GM12878 (cell line): ENCODE results near the gene SMG6. TPM values are rescaled to one million over a fixed set of nuclear protein-coding genes. Genes with fewer than 3 reads are reported as not detected.

Experiments used
- ATAC-seq: fragments of 200-7000 bp; cut with Tn5 transposase; 3 replicates; pipeline ENCODE4 v1.9.1; 2020; ENCODE audit warnings: mild to moderate bottlenecking, moderate library complexity
- BruUV-seq: library from RNA; stranded (reverse); fragments of 400-500 nt; replicated peaks from 2 replicates; lab custom pipeline; 2021; lab: Mats Ljungman, UMichigan
- CTCF ChIA-PET: fragments of 300-600 bp; sonication (Branson Sonifier 250); formaldehyde crosslinking; extraction: SDS; loops from one replicate; lab custom pipeline; 2021; ENCODE audit warnings: inconsistent platforms; lab: Yijun Ruan, JAX
- POLR2A ChIA-PET: fragments of 350-600 bp; formaldehyde crosslinking; extraction: SDS; loops from one replicate; lab custom pipeline; 2021; ENCODE audit warnings: inconsistent platforms; lab: Charles Lee
- RAD21 ChIA-PET: fragments of 300-600 bp; sonication (Branson Sonifier 250); formaldehyde crosslinking; loops from one replicate; lab custom pipeline; 2023; ENCODE audit warnings: antibody characterized with exemption; ENCODE audit not compliant: unreplicated experiment; lab: Charles Lee
- SMC1A ChIA-PET: fragments of 300-600 bp; sonication (Branson Sonifier 250); formaldehyde crosslinking; loops from one replicate; lab custom pipeline; 2023; ENCODE audit not compliant: unreplicated experiment, uncharacterized antibody; lab: Charles Lee
- DNase-seq: peaks from one replicate; pipeline ENCODE4 v3.0.0-alpha.2; 2011; ENCODE audit warnings: low read depth, low spot score
- FAIRE-seq: peaks from 3 replicates; lab custom pipeline; 2011; peaks lifted over from hg19 to GRCh38; lab: Jason Lieb, UNC
- H2AFZ ChIP-seq: 2 replicates; pipeline ENCODE4 v1.6.0; 2011; ENCODE audit warnings: low read depth, low read length, control low read depth; ENCODE audit not compliant: control insufficient read depth
- H3K27ac ChIP-seq: 2 replicates; pipeline ENCODE4 v1.5.1; 2011; ENCODE audit warnings: control low read depth; ENCODE audit not compliant: control insufficient read depth, insufficient read depth
- H3K27me3 ChIP-seq, 2 experiments: replicated peaks in 1 of 2; 2 replicates each; pipeline versions ENCODE4 v1.6.0 to v1.6.1; 2011; ENCODE audit warnings: low read length in 1 of 2; ENCODE audit not compliant: control insufficient read depth in 2 of 2, insufficient read depth in 2 of 2
- H3K36me3 ChIP-seq, 2 experiments: 2 replicates each; pipeline ENCODE4 v1.5.1; 2011; ENCODE audit warnings: low read length in 1 of 2; ENCODE audit not compliant: control insufficient read depth in 2 of 2, insufficient read depth in 2 of 2
- H3K4me1 ChIP-seq: 2 replicates; pipeline ENCODE4 v1.6.1; 2011; ENCODE audit warnings: mild to moderate bottlenecking, low read length, moderate library complexity, mixed read lengths; ENCODE audit not compliant: control insufficient read depth, insufficient read depth
- H3K4me2 ChIP-seq: 2 replicates; pipeline ENCODE4 v1.6.0; 2011; ENCODE audit warnings: control low read depth; ENCODE audit not compliant: control insufficient read depth, insufficient read depth
- H3K4me3 ChIP-seq: fragments of 200-600 bp; sonication (generic); 2 replicates; pipeline ENCODE4 v1.5.1; 2016
- H3K79me2 ChIP-seq: 2 replicates; pipeline ENCODE4 v1.6.0; 2011; ENCODE audit warnings: low read length; ENCODE audit not compliant: control insufficient read depth, insufficient read depth
- H3K9ac ChIP-seq: 2 replicates; pipeline ENCODE4 v1.8.0; 2011; ENCODE audit warnings: low read length, control low read depth, mixed read lengths; ENCODE audit not compliant: control insufficient read depth, insufficient read depth
- H3K9me3 ChIP-seq: replicated peaks from 3 replicates; pipeline ENCODE4 v1.5.1; 2011; ENCODE audit warnings: mild to moderate bottlenecking, low read length; ENCODE audit not compliant: control insufficient read depth, insufficient read depth
- H4K20me1 ChIP-seq: 2 replicates; pipeline ENCODE4 v1.6.0; 2011; ENCODE audit not compliant: control insufficient read depth, insufficient read depth
- ATF2 ChIP-seq: IDR thresholded peaks from 2 replicates; pipeline ENCODE4 v1.6.1; 2012; ENCODE audit warnings: low read length, inconsistent platforms
- EP300 ChIP-seq, 2 experiments: fragments of 150-350 bp in 1 of 2; IDR thresholded peaks; 2 replicates each; pipeline ENCODE4 v1.6.1; 2011 to 2012; ENCODE audit warnings: low read depth in 2 of 2, low read length in 2 of 2, borderline replicate concordance in 1 of 2, improper control_type of control experiment in 1 of 2, inconsistent platforms in 1 of 2; ENCODE audit not compliant: control insufficient read depth in 1 of 2
- ETV6 ChIP-seq, 2 experiments: fragments of 450-650 bp in 1 of 2; IDR thresholded peaks in 1 of 2; conservative IDR thresholded peaks in 1 of 2; 2 replicates each; pipeline ENCODE4 v1.6.1; 2014; ENCODE audit warnings: antibody characterized with exemption in 1 of 2, borderline replicate concordance in 1 of 2, low read depth in 1 of 2, mild to moderate bottlenecking in 1 of 2, moderate library complexity in 1 of 2
- GABPA ChIP-seq: IDR thresholded peaks from 2 replicates; pipeline ENCODE4 v1.6.1; 2014; ENCODE audit warnings: antibody characterized with exemption, low read depth, mild to moderate bottlenecking, inconsistent platforms
- IRF5 ChIP-seq: fragments of 450-650 bp; IDR thresholded peaks from 2 replicates; pipeline ENCODE4 v1.6.1; 2017; ENCODE audit warnings: borderline replicate concordance
- KDM1A ChIP-seq: fragments of 200-600 bp; sonication (generic); IDR thresholded peaks from 2 replicates; pipeline ENCODE4 v1.6.1; 2016; ENCODE audit warnings: borderline replicate concordance
- LARP7 ChIP-seq: fragments of 450-650 bp; IDR thresholded peaks from 2 replicates; pipeline ENCODE4 v1.6.1; 2017; ENCODE audit warnings: mild to moderate bottlenecking
- MAX ChIP-seq: IDR thresholded peaks from 2 replicates; pipeline ENCODE4 v1.6.1; 2012; ENCODE audit warnings: low read depth, low read length, improper control_type of control experiment
- MEF2B ChIP-seq: fragments of 450-650 bp; IDR thresholded peaks from 2 replicates; pipeline ENCODE4 v1.6.1; 2018; ENCODE audit warnings: mild to moderate bottlenecking, moderate library complexity; ENCODE audit not compliant: partially characterized antibody, poor library complexity, severe bottlenecking
- NRF1 ChIP-seq: conservative IDR thresholded peaks from 2 replicates; pipeline ENCODE4 v1.6.1; 2011; ENCODE audit warnings: mild to moderate bottlenecking, low read depth, low read length, improper control_type of control experiment
- PAX5 ChIP-seq: IDR thresholded peaks from 2 replicates; pipeline ENCODE4 v1.6.1; 2011; ENCODE audit warnings: low read depth, low read length, borderline replicate concordance
- PAX8 ChIP-seq: fragments of 450-650 bp; IDR thresholded peaks from 2 replicates; pipeline ENCODE4 v1.6.1; 2017; ENCODE audit warnings: mild to moderate bottlenecking, moderate library complexity
- SMAD1 ChIP-seq: fragments of 450-650 bp; IDR thresholded peaks from 2 replicates; pipeline ENCODE4 v1.6.1; 2018; ENCODE audit warnings: mild to moderate bottlenecking, low read depth; ENCODE audit not compliant: partially characterized antibody
- STAT1 ChIP-seq: fragments of 450-650 bp; conservative IDR thresholded peaks from 2 replicates; pipeline ENCODE4 v1.6.1; 2014; ENCODE audit warnings: antibody characterized with exemption, mild to moderate bottlenecking
- TCF3 ChIP-seq: IDR thresholded peaks from 2 replicates; pipeline ENCODE4 v1.6.1; 2012; ENCODE audit warnings: low read depth, mild to moderate bottlenecking, low read length, borderline replicate concordance; ENCODE audit not compliant: insufficient read depth
- USF2 ChIP-seq: IDR thresholded peaks from 2 replicates; pipeline ENCODE4 v1.6.1; 2011; ENCODE audit warnings: low read depth, low read length, improper control_type of control experiment, borderline replicate concordance
- YBX1 ChIP-seq: fragments of 450-650 bp; IDR thresholded peaks from 2 replicates; pipeline ENCODE4 v1.6.1; 2016; ENCODE audit warnings: antibody characterized with exemption
- ZBTB33 ChIP-seq: fragments of 450-650 bp; IDR thresholded peaks from 2 replicates; pipeline ENCODE4 v1.6.1; 2017; ENCODE audit warnings: mild to moderate bottlenecking
- WGBS: methylation state at CpG from one replicate; pipeline ENCODE4 v1.1.6; 2016; ENCODE audit warnings: low lambda C conversion rate; ENCODE audit not compliant: insufficient replicate concordance, insufficient coverage; ENCODE audit errors: missing lambda C conversion rate; 5-methylcytosine and 5-hydroxymethylcytosine counted together
- in situ Hi-C: fragments of 300-500 bp; cut with MboI; formaldehyde crosslinking; loops from 9 replicates; pipeline ENCODE4 v1.14.3; 2018; ENCODE audit warnings: mixed read lengths
- intact Hi-C: fragments of 100-400 bp; cut with micrococcal nuclease; formaldehyde crosslinking; loops from one replicate; pipeline ENCODE4 v1.14.2; 2022; ENCODE audit not compliant: unreplicated experiment
- polyA plus RNA-seq, 11 experiments: library from polyadenylated mRNA; depleted of rRNA in 4 of 11; unstranded in 6 of 11; stranded (reverse) in 5 of 11; fragments of >200 nt; fragmentation: Nextera tagmentation in 4 of 11; fragmentation: Illumina TruSeq in 1 of 11; extraction: Ambion mirVana in 4 of 11; extraction: Trizol in 1 of 11; gene quantifications; 1 replicate in 1 of 11; 2 replicates in 10 of 11; pipeline versions ENCODE4 v1.2.1 to v1.2.3, GENCODE V29; 2011 to 2016; ENCODE audit warnings: inconsistent platforms in 2 of 11, missing spikeins in 2 of 11, low read depth in 1 of 11
- total RNA-seq, 4 experiments: library from RNA; depleted of rRNA in 3 of 4; stranded (reverse); fragments of >200 nt in 3 of 4; fragmentation: Illumina TruSeq in 1 of 4; extraction: Trizol in 1 of 4; gene quantifications; 2 replicates each; pipeline versions ENCODE4 v1.2.1 to v1.2.3, GENCODE V29; 2013 to 2021

Gene SMG6
- total and polyA plus RNA-seq, 10 of the 15 experiments (the other 5 are each of a cell fraction or from before 2014, with no cell fraction given) = 0.58 to 28.7 (median 15.7) TPM

GRCh38 chr17:2188971-2189630, 114.5 kb downstream of the SMG6 start:
- intact Hi-C loops = no loop called here
- 100% methylated on average over 8 of the region's 8 CpGs for WGBS
- no peak overlapping the region for H3K27ac ChIP-seq
- FAIRE-seq (no peak), ATAC-seq (no peak), DNase-seq (no peak)
- ChIA-PET SMC1A (interaction anchor here (0.7 to 2.0 kb wide), 4 partner anchors 9 to 37 kb away, joined by 3 to 6 read pairs (median 3); no protein-coding TSS in a partner anchor), POLR2A (no interaction called here), CTCF (interaction anchor here (0.9 to 1.6 kb wide), 3 partner anchors 9 to 94 kb away, joined by 3 to 7 read pairs (median 3); no protein-coding TSS in a partner anchor), RAD21 (interaction anchor here (0.9 to 1.1 kb wide), 2 partner anchors 51 to 56 kb away, joined by 3 read pairs; no protein-coding TSS in a partner anchor)
- H3K4me3 ChIP-seq = no peak overlapping the region
- no peak overlapping the region for H3K9ac ChIP-seq
- H2AFZ ChIP-seq = no peak overlapping the region
- H4K20me1 ChIP-seq = no peaks in the 10 kb centered on the region
- H3K27me3 ChIP-seq = no peaks in the 10 kb centered on the region
- peaks cover 18 to 28% of the 10 kb centered on the region in 2 experiments for H3K36me3 ChIP-seq
- no peaks in the 10 kb centered on the region for H3K79me2 ChIP-seq
- no peak overlapping the region for H3K4me2 ChIP-seq
- no TSS peak for BruUV-seq
- in situ Hi-C loops = no loop called here
- peaks cover 21% of the 10 kb centered on the region for H3K4me1 ChIP-seq
- H3K9me3 ChIP-seq = no peaks in the 10 kb centered on the region; the same call in 2 of the 3 replicates
- no peak for TF ChIP-seq TCF3
- no peak for TF ChIP-seq KDM1A
- no peak for TF ChIP-seq EP300 (IDR thresholded peaks at IDR 0.05; ENCODE audit: borderline replicate concordance in 1 of 2, control insufficient read depth in 1 of 2, low read depth in 2 of 2, low read length in 2 of 2)
- TF ChIP-seq ZBTB33 = no peak
- TF ChIP-seq ETV6 (conservative IDR thresholded peaks at IDR 0.05 in 1 of 2, IDR thresholded peaks at IDR 0.05 in 1 of 2; ENCODE audit: borderline replicate concordance in 1 of 2, low read depth in 1 of 2) = no peak
- no peak for TF ChIP-seq PAX8
- no peak for TF ChIP-seq USF2
- no peak for TF ChIP-seq GABPA
- no peak for TF ChIP-seq PAX5
- no peak for TF ChIP-seq YBX1
- no peak for TF ChIP-seq IRF5
- no peak for TF ChIP-seq MEF2B
- no peak for TF ChIP-seq STAT1
- TF ChIP-seq ATF2 = no peak
- TF ChIP-seq MAX = no peak
- TF ChIP-seq SMAD1 = no peak
- no peak for TF ChIP-seq LARP7
- TF ChIP-seq NRF1 = no peak
